ENCODE measurements around the gene FUT3.
"Not testable (repeated sequence)": the region's sequence is repeated elsewhere in the genome, so short reads cannot be mapped to it uniquely, and the experiment has no call there.

The FUT3 gene

GRCh38 chr19:5891938-5892771, 40.9 kb upstream of the FUT3 start:
- peak; percentile 79 for TF ChIP-seq CTCF (IDR thresholded peaks at IDR 0.05; ENCODE audit: low read depth, low read length)
- H3K4me3 ChIP-seq (replicated peaks in 1 of 2; ENCODE audit: low read depth in 2 of 2, low read length in 2 of 2) = no peak overlapping the region
- DNase-seq (ENCODE audit: low read depth in 2 of 2) = peak; percentile 35 to 57

- no peak for DNase-seq (ENCODE audit: low read depth in 2 of 2)
- no peak overlapping the region for H3K4me3 ChIP-seq (replicated peaks in 1 of 2; ENCODE audit: low read depth in 2 of 2, low read length in 2 of 2)
- no peak for TF ChIP-seq CTCF (IDR thresholded peaks at IDR 0.05; ENCODE audit: low read depth, low read length)
Observed at GRCh38 chr19:5891572-5891937, 40.3 kb upstream of the FUT3 start.

GRCh38 chr19:5890099-5890498, 38.9 kb upstream of the FUT3 start:
- no peak for DNase-seq (ENCODE audit: low read depth in 2 of 2)
- H3K4me3 ChIP-seq (replicated peaks in 1 of 2; ENCODE audit: low read depth in 2 of 2, low read length in 2 of 2) = no peak overlapping the region
- no peak for TF ChIP-seq CTCF (IDR thresholded peaks at IDR 0.05; ENCODE audit: low read depth, low read length)

GRCh38 chr19:5889288-5889971, 38.2 kb upstream of the FUT3 start:
- DNase-seq (ENCODE audit: low read depth in 2 of 2) = no peak
- no peak for TF ChIP-seq CTCF (IDR thresholded peaks at IDR 0.05; ENCODE audit: low read depth, low read length)

GRCh38 chr19:5884065-5884811, 33.0 kb upstream of the FUT3 start:
- H3K4me3 ChIP-seq (replicated peaks in 1 of 2; ENCODE audit: low read depth in 2 of 2, low read length in 2 of 2); DNase-seq (ENCODE audit: low read depth in 2 of 2): not testable (repeated sequence)

More at GRCh38 chr19:5889288-5889971, 38.2 kb upstream of the FUT3 start:
- no peak overlapping the region for H3K4me3 ChIP-seq (replicated peaks in 1 of 2; ENCODE audit: low read depth in 2 of 2, low read length in 2 of 2)

GRCh38 chr19:5883157-5883873, 32.1 kb upstream of the FUT3 start:
- not testable (repeated sequence) for H3K4me3 ChIP-seq (replicated peaks in 1 of 2; ENCODE audit: low read depth in 2 of 2, low read length in 2 of 2); DNase-seq (ENCODE audit: low read depth in 2 of 2)

- no peak for DNase-seq (ENCODE audit: low read depth in 2 of 2)
Observed at GRCh38 chr19:5882421-5882968, 31.2 kb upstream of the FUT3 start.

More at GRCh38 chr19:5882421-5882968, 31.2 kb upstream of the FUT3 start:
- no peak overlapping the region for H3K4me3 ChIP-seq (replicated peaks in 1 of 2; ENCODE audit: low read depth in 2 of 2, low read length in 2 of 2)
- no peak for TF ChIP-seq CTCF (IDR thresholded peaks at IDR 0.05; ENCODE audit: low read depth, low read length)
